HG03097 (cell line): Measurements from ENCODE around the gene KCNQ5.
A peak's percentile ranks its signal among the peaks of the same experiment; 100 is the strongest.
"Not testable (repeated sequence)": the region's sequence is repeated elsewhere in the genome, so short reads cannot be mapped to it uniquely, and the experiment has no call there.

Experiments
- ATAC-seq: cut with Tn5 transposase; IDR thresholded peaks from one replicate; pipeline ENCODE4 v1.9.1; 2021; ENCODE audit not compliant: unreplicated experiment, low FRiP score

KCNQ5 gene

DNA sequence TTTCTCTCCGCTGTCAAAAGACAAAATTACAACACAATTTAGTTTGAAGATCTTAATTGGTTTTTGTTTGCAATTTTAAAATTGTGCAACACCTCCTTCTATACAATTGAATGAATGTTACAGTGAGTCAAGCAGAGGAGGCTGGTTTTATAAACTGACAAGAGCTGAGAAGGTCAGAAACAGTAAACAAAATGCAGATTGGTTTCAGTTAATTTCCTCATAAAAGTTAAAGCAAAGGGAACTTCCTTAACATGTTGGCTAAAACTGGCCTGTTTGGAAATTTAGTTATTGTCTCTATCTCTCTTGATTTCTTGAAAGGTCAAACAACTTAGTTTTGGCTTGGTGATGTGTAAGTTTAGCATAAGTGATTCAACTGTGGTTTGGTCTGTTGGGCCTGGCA is 581.2 kb downstream of the KCNQ5 start:
- ATAC-seq, result no peak

DNA sequence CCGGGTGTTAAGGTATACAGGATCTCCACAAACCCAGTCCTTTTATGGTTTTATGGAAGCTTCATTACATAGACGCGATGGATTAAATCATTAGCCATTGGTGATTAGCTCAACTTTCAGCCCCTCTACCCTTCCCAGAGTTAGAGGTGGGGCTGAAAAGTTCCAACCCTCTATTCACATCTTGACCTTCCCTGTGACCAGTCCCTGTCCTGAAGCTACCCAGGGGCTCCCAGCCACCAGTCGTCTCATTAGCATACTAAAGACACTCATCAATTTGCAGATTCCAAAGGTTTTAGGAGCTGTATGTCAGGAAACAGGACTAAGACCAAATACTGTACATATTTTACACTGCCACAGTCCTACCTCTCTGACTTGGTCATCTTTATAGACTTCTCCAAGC is 582.4 kb downstream of the KCNQ5 start:
- no peak for ATAC-seq

DNA sequence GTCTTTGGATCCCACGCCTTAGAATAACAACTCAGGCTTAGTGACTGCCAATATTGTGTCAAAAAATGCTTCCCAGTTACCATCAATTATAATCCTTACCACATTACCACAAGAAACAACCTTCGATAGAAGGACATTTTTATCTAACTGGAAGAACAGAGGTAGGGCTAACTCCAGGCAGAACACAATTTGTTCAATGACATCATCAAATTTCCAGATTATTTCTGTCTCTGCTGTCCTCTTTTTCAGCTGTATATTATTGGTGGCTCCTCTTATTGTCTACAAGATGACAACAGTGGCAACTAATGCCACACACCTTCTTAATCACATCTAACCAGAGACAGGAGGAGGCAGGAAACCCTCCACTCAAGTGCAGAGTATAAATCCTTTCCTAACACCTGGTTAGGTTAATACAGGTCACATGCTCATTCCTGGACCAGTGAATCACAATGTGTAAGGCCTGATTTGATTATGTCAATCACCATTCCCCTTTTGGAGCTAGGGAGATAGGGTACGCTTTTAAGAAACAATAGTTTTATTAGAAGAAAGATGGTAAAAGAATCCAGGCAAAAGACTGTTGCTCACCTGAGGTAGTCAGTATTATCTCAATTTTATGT is 585.5 kb downstream of the KCNQ5 start:
- no peak for ATAC-seq

DNA sequence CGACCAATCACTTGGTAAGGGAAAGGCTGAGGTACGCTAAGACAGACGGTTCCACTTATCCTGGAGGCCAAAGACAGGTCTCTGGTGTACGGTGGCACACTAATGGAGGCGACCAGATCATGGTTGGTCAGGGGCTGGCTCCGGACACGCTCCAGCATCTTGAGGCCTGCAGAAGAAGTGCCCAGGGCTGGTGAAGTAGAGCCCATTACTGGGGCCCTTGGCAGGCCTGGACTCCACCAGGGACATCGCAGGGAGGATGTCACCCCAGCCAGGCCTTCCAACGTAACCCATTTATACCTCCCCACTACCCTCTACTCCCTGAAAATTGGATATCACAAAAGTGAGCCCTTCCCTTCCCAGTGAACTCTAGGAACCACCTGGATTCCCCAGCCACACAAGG is 587.3 kb downstream of the KCNQ5 start:
- no peak for ATAC-seq

DNA sequence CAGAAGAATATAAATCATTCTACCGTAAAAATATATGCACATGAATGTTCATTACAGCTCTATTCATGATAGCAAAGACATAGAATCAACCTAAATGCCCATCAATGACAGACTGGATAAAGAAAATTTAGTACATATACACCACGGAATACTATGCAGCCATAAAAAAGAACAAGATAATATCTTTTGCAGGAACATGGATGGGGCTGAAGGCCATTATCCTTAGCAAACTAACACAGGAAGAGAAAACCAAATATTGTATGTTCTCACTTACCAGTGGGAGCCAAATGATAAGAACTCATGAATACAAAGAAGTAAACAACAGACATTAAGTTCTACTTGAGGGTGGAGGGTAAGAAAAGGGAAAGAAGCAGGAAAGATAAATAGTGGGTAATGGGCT is 595.0 kb downstream of the KCNQ5 start:
- ATAC-seq, result no peak

DNA sequence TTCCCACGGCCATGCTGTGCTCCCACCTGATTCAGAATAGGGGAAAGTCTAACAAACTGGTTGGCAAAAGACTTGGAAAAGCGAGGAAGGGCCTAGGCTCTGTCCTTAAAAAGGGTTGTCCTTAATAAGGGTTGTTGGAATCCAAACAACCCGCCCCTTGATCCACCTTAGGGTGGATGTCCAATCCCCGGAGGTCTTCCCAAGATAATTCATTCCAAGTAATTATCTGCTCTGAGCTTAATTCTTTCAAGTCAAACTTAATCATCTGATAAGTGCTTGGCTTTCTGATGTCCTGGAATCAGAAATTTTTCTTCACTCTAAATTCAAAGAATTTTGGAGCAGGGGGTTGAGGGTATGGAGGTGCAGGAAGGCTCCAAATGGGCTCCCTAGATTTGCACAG is 603.5 kb downstream of the KCNQ5 start, which contains the start of gene KHDC1L:
Gene KHDC1L, minus strand, starts transcription at position 101 of the 400 bp plus-strand sequence. Its CDS starts 88 bp downstream, at position 13.
- no peak for ATAC-seq

DNA sequence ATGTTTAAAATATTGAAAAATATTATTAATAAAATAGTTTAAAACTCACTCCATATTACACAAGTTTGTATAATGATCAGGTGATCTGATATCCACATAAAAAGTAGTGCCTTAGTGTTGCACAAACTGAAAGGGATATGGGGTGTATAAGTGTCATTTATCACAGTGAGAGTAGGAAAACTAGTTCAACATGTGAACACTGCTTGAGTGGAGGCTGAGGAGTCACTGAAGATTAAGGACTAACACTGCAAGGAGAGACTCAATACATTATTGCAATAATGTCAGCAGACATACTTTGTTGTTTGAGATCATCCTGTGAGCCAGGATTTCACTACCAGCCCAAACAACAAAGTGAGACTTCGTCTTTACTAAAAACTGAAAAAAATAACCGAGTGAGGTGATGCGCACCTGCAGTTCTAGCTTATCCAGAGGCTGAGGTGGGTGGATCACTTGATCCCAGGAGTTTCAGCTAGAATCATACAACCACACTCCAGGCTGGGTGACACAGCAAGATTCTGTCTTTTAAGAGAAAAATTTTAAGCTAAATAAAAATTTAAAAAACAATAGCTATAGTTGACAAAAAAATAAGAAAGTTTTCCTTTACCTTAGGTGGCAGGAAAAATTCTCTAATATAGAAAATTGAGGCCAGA is 605.9 kb downstream of the KCNQ5 start:
- no peak for ATAC-seq

DNA sequence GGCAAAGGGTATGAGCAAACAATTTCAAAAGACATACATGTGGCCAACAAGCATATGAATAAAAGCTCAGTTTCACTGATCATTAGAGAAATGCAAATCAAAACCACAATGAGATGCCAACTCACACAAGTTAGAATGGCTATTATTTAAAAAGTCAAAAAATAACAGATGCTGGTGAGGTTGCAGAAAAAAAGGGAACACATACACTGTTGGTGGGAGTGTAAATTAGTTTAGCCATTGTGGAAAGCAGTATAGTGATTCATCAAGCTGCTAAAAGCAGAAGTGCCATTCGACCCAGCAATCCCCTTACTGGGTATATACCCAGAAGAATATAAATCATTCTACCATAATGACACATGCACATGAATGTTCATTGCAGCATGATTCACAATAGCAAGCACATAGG is 610.1 kb downstream of the KCNQ5 start:
- peak; percentile 46 for ATAC-seq

DNA sequence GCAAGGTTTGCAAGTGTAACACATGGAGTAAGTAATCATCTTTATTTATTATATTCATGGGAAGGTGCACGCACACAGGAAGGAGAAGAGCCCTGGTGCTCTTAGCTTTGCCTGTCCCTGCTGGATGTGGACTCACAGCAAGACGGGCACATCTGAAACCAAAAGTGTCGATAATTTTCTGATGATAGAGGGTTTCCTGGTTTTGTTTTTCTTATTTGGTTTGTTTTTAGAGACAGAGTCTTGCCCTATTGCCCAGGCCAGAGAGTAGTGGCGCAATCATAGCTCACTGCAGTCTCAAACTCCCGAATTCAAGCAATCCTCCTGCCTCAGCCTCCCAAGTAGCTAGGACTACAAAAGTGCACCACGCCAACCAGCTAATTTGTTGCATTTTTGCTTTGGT is 611.2 kb downstream of the KCNQ5 start:
- ATAC-seq, result no peak

DNA sequence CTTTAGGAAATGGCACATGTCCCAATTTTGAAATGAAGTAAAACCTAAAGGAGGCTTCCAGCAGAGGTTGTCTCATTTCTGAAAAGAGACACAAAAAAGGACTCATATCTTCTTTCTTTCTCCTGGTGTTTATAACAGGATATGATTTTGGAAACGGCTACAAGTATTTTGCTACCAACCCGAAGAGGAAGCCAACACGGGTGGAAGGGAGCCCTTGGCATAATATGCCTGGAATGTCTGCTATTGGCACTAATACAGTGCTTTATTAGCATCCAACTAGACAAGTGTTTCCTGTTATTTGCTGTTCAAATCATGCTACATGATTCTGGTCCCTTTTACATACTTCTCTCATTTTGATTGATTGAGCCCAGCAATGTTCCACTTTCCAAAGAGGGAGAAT is 612.1 kb downstream of the KCNQ5 start:
- ATAC-seq, result not testable (repeated sequence)

DNA sequence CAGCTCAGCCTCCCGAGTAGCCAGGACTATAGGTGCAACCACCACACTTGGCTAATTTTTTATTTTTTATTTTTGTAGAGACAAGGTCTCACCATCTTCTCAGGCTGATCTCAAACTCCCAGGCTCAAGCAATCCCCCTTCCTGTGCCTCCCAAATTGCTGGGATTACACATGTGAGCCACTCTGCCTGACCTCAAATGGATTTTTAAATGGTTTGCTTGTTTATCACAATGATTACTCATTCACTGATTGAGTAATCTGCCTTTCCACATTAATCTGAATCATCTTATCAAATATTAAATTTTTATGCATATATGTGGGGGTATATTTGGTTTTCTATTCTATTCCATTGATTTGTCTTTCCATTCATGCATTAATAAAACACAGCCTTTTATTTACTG is 612.9 kb downstream of the KCNQ5 start:
- ATAC-seq, result no peak

DNA sequence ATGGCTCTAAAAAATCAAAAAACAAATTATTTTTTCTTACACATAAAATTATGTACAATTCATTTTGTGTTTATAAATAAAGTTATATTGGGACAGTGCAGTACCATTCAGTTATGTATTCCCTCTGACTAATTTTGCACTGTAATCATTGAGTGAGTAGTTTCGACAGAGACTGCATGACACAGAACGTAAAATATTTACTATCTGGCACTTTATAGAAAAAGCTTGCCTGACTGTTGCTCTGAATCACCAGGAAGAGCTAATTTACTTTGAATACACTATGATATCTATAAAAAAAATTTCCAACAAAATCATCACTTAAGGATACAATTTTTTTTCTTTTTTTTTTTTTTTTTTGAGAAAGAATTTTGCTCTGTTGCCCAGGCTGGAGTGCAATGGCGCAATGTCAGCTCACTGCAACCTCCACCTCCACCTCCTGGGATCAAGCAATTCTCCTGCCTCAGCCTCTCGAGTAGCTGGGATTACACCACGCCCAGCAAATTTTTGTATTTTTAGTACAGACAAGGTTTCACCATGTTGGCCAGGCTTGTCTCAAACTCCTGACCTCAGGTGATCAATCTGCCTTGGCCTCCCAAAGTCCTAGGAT is 614.4 kb downstream of the KCNQ5 start:
- ATAC-seq, result no peak

DNA sequence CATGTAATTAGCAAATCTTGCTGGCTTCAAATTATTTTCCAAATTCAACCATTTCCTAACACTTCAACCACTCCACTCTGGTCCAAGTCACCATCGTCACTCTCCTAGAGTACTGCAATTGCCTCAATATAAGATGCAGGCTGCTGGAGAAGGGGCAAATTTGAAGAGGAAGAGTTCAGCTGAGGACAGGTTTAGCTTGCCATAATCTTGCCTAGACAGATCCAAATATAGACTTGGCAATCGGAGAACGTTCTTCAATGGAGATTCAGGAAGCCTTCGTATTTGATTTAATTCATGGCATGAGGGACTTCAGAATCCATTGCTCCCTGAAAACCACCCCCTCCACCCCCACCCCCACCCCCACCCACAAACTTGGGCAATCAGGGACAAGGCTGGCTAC is 618.9 kb downstream of the KCNQ5 start:
- ATAC-seq, result no peak

DNA sequence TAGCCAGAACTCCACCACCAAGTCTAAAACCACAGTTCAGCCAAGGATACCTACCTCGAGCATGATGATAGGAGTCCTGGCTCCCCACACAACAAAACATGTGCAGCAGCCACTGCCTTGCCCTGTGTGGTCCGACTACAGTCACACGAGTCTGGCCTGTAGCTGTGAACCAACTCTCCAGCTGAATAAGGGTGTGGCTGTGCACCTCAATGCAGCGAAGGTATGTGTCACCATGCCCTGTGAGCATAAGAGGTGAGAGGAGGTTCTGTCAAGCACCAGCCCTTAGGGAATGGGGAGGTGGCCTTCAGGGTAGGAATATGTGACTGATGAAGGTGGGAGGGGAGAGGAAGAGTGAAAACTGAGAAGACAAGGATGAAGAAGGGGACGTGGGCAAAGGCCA is 620.1 kb downstream of the KCNQ5 start:
- ATAC-seq, result no peak
